GM19240 (cell line): ENCODE results near the gene RP2.

Experiments used
- DNase-seq: peaks from one replicate; pipeline ENCODE4 v3.0.0; 2011; ENCODE audit warnings: low spot score; ENCODE audit not compliant: insufficient read length

Gene RP2

GRCh38 chrX:46841346-46841745 lies 4.5 kb downstream of the RP2 start:
- no peak for DNase-seq

DNA sequence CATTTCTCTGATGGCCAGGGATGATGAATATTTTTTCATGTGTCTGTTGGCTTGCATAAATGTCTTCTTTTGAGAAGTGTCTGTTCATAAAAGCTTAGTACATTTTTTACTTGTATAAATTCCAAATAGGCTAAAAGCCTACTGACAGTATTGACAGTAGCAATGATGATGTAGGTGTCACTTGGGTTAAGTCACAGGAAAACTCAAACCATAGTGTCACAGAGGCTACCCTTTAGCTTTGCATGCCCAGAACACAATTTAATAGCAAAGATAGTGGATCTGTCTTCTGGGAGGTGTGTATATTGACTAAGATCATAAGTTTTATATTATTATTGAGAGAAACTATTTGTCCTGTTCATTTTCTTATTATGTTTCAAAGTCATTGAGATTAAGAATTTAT lies 8.1 kb downstream of the RP2 start:
- no peak for DNase-seq

- DNase-seq: no peak
Observed at GRCh38 chrX:46849933-46850332, 13.1 kb downstream of the RP2 start.

GRCh38 chrX:46850771-46851170 lies 13.9 kb downstream of the RP2 start:
- DNase-seq: no peak

DNA sequence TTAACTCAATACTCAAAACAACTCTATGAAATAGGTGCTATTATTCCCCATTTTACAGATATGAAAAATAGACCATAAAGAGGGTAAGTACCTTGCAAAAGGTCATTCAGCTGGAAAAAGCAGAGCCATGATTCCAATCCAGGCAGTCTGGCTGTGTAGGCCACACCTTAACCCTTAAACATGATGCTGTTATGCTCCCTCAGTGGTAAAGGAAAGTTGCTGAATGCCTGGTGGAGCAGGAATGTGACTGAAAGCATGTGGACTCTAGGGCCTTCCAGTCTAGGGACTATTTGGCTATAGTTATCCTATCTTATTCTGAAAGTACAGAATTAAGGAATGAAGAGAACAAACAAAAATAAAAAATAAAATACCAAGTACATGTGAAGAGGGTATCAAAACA lies 19.6 kb downstream of the RP2 start:
- no peak for DNase-seq

- DNase-seq: no peak
Observed at GRCh38 chrX:46860557-46860956, 23.7 kb downstream of the RP2 start.

DNA sequence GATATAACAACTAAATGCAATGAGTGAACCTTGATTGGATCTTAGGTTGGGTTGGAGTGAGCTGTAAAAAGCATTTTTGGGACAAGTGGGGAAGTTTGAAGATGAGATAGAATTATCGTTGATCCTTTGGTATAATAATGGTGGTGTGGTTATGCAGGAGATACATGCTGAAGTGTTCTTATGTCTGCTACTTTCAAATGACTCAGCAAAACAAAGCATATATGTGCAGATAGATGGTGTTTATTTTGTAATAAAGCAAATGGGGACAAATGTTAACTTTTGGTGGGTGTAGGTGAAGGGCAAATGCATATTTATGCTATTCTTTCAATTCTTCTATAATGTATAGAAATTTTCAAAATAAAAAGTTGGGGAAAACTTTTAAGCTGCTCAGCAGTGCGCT lies 26.2 kb downstream of the RP2 start:
- DNase-seq: no peak

DNA sequence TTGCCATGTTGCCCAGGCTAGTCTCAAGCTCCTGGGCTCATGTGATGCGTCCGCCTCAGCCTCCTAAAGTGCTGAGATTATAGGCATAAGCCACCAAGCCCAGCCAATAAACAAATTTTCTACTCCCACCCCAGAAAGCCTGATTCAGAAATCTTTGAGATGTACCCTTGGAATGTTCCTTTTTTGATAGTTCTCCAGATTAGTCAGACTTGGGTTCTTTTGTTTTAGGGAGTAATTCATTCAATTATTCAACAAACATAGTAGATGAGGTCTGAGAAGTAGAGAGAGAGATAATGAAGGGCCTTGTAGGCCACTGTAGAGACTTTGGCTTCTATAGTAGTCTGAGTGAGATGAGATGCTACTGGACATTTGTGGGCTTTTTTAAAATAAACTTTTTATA lies 27.8 kb downstream of the RP2 start:
- DNase-seq: no peak

GRCh38 chrX:46865281-46865680 lies 28.4 kb downstream of the RP2 start:
- DNase-seq: no peak

DNA sequence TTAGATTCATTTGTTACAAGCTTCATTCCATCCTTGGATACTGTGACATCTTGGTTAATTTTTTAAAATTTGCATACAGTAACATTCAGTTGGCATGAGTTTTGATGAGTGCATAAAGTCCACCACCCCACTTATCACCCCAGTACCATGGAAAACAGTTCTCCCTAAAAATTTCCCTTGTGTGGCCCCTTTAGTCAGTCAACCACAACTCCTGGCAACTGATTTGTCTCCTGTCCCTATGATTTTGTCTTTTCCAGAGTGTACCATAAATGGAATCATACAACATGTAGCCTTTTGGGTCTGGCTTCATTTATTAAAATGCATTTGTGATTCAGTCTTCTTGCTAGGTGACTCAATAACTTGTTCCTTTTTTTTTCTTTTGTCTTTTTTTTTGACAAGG lies 29.9 kb downstream of the RP2 start:
- no peak for DNase-seq

DNA sequence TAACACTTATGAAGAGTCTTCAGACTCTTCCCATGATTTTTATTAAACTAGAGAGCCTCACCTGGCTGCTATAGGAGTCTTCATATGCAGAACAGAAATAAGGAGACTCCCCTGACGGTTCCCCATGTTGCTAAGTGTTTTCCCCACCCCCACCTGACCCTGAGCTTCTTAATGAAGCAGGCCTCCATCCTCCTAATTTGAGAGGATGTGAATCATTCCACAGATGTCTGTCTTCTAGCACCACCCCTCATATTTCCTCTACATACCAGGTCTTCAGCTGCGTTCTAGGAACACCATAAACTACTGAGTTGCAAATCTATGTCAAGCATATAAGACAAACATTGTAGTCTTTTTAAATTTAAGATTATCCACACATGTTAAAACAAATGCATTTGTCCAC lies 36.9 kb downstream of the RP2 start:
- no peak for DNase-seq

- DNase-seq: no peak
Observed at GRCh38 chrX:46876901-46877300, 40.1 kb downstream of the RP2 start.

- DNase-seq: no peak
Observed at GRCh38 chrX:46882266-46882665, 45.4 kb downstream of the RP2 start.

DNA sequence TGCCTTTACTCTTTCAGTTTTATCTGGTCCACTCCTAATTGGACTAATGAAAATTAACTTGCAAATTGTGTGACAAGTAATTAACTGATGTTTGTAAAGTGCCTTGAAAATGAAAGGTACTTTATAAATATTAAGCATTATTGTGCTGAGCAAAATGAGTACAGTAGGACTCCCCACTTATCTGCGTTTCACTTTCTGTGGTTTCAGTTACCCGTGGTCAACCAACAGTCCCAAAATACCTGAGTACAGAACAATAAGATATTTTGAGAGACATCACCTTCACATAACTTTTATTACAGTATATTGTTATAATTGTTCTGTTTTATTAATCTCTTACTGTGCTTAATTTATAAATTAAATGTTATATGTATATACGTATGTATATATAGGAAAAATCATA lies 48.0 kb downstream of the RP2 start:
- DNase-seq: no peak

DNA sequence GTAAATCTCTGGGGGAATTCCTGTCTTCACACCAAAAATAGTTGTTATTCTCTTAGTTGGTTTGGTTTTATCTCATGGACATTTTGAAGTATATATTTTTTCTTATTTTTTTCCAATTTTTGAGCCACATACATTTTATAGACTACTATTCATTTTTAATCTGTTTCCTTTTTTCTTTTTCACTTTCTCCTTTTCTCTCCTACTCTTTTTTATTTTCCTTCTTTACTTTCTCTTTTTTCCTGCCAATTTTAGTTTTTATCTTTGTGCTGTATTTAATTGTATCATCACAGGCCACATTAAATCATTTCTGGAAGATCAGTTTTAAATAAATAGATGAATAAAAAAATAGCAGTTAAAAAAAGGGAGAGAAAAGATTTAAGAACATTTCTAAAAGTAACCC lies 61.4 kb downstream of the RP2 start:
- DNase-seq: no peak

GRCh38 chrX:46903458-46904242 lies 66.8 kb downstream of the RP2 start:
- DNase-seq: no peak

DNA sequence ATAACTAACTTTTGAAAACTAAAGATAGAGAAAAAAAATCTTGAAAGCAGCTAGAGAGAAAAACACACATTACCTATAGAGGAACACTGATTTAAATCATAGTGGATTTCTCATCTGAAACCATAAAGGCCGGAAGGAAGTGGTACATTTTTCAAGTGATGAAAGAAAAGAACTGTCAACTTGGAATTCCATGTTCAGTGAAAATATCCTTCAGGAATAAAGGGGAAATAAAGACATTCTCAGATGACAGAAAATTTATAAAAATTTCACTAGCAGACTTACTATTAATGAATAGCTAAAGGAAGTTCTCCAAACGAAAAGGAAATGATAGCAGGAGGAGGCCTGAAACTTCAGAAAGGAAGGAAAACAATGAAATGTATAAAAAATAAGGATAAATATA lies 67.8 kb downstream of the RP2 start:
- no peak for DNase-seq

GRCh38 chrX:46910415-46910814 lies 73.6 kb downstream of the RP2 start:
- DNase-seq: no peak

DNA sequence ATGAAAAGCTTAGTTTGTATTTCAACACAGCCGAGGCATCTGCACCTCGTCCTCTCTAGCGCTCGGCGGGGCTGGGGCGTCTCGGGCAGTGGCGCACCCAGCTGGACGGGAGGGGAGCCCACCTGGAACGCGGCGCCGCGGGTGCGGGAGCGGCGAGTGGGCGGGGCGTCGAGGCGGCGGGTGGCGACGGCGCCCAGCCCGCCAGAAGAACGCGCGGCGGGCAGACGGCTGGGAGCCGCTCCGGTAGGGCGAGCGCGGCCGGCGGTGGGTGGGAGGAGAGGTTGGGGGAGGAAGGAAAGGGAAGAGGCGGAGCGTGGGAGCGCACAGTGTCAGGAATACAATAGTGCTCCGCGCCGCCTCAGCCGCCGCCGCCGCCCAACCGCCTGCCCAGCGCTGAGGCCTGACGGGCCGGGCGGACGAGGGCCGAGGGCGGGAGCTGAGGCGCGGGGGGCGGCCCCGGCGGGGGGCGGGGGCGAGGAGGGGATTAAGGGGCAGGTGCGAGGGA lies 75.3 kb downstream of the RP2 start, which contains the start of gene JADE3:
Gene JADE3, plus strand, starts transcription at position 324 of the 505 bp plus-strand sequence. CDS start 72,474 bp downstream, outside the sequence.
- DNase-seq: no peak

DNA sequence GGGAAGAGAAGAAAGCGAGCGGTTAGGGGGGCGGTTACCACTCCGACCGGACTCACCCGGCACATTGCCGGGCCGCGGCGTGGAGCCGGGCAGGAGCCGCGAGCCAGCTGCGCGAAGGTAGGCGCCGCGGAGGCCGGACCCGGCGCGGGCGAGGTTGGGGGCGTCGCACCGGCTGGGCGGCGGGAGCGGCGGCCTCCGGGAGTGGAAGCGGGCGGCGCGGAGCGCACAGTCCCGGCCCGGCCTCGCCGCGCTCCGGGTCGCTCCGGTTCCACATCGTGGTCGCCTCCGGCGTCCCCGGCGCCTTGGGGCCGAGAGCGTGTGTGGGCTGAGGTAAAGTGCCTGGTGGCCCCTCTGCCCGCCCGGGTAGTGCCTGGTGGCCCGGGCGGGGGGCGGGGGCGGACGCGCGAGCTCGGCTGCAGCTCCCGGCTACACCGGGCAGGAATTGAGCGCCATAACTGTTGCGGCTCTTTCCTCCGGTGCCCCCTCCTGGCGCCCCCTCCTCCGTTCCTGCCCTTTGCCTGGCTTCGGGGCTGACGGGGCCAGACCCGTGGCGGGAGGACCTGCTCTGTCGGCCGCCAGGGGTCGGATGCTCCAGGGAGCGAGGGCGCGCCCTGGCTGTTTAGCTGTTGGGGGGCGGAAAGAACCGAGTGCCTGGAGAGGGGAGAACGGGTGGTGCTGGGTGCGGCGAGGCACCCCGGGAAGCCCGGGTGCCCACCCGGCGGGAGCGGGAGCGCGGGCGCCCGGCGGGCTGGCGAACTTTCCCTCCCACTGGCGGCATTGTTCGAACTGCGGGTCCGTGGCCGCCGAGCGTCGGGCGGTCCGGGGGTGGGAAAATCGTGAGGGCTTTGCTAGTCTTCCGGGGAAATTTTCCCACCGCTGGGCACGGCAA lies 76.0 kb downstream of the RP2 start:
- no peak for DNase-seq

DNA sequence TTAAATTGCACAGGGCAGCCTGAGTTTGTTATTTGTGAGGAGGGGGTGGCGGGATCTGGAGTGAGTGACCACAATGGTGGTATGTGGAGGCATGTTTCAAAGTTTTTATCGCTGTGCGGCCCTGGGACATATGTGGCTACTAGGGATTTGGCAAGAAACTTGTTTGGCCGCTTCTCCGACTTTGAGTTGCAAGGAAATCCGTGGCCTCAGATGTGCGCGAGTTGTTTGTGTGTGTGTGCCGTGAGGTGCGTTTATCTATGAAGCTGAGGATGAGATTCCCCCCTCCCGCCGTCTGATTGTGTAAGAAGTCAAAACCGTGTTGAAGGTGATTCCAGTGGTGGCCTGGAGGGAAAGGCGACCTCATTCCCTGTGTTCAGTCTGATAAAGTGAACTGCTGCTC lies 76.8 kb downstream of the RP2 start:
- no peak for DNase-seq

DNA sequence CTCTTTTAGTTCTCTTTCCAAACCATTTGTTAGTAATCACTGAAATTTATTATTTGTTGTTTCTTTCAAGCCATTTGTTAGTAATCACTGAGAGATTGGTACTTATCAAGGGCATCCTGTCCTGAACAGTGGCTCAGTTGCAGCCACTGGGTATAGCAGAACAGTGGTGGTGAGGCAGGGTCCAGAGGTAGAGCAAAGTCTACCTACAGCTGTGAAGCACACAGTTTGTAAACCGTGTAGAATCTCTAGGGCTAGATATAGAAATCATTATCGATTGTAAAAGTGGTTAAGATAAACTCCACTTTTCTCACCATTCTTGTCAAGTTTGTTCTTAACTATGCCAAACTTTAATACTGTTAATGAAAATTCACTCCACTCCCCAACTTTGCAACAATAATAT lies 79.4 kb downstream of the RP2 start:
- no peak for DNase-seq
